ENCODE data around the gene ATP10D.
"Not testable (repeated sequence)": the region's sequence is repeated elsewhere in the genome, so short reads cannot be mapped to it uniquely, and the experiment has no call there.

Gene ATP10D

DNA sequence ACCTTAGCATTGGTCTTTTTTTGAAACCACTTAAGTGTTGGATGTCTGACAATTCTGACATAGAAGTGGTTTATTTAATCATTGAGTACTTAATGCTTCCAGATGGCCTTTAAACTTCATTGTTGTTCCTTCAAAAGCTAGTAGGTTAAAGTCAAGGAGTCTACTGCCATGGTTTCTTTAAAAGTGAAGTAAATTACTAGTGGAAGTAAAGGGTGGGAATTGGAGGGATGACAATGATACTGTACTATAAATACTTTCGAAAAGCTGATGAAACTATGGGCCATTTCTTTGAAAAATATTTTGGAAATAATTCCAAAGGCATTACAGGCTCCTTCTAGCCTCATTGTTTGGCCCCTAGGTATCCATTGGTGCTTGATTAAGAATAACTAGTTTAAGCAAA, 51.9 kb downstream of the ATP10D start:
- no peak overlapping the region for H3K4me3 Mint-ChIP-seq
- H3K27ac Mint-ChIP-seq = no peak overlapping the region
- peaks cover 32% of the 10 kb centered on the region for H3K4me1 Mint-ChIP-seq (ENCODE audit: low read depth)
- peaks cover 12% of the 10 kb centered on the region for H3K9me3 Mint-ChIP-seq
- peaks cover 7% of the 10 kb centered on the region for H3K36me3 Mint-ChIP-seq (ENCODE audit: low read depth)
- H3K27me3 Mint-ChIP-seq (ENCODE audit: low read depth) = no peaks in the 10 kb centered on the region

GRCh38 chr4:47538111-47538824, 53.2 kb downstream of the ATP10D start:
- peaks cover 7% of the 10 kb centered on the region for H3K36me3 Mint-ChIP-seq (ENCODE audit: low read depth)
- no peak overlapping the region for H3K4me3 Mint-ChIP-seq
- no peak overlapping the region for H3K27ac Mint-ChIP-seq
- H3K9me3 Mint-ChIP-seq = peaks cover 12% of the 10 kb centered on the region
- H3K27me3 Mint-ChIP-seq (ENCODE audit: low read depth) = no peaks in the 10 kb centered on the region
- H3K4me1 Mint-ChIP-seq (ENCODE audit: low read depth) = peaks cover 20% of the 10 kb centered on the region

GRCh38 chr4:47538825-47539154, 53.7 kb downstream of the ATP10D start:
- Mint-ChIP-seq H3K36me3 (ENCODE audit: low read depth) (peaks cover 5% of the 10 kb centered on the region), H3K27ac (no peak overlapping the region), H3K9me3 (peaks cover 12% of the 10 kb centered on the region), H3K4me1 (ENCODE audit: low read depth) (peaks cover 18% of the 10 kb centered on the region), H3K27me3 (ENCODE audit: low read depth) (no peaks in the 10 kb centered on the region), H3K4me3 (no peak overlapping the region)

GRCh38 chr4:47542640-47543039, 57.6 kb downstream of the ATP10D start:
- not testable (repeated sequence) for H3K36me3 Mint-ChIP-seq (ENCODE audit: low read depth)

GRCh38 chr4:47543331-47543730, 58.3 kb downstream of the ATP10D start:
- no peaks in the 10 kb centered on the region for H3K4me1 Mint-ChIP-seq (ENCODE audit: low read depth)
- H3K36me3 Mint-ChIP-seq (ENCODE audit: low read depth) = peaks cover 8% of the 10 kb centered on the region
- no peak overlapping the region for H3K4me3 Mint-ChIP-seq
- H3K27ac Mint-ChIP-seq = no peak overlapping the region
- H3K9me3 Mint-ChIP-seq = no peaks in the 10 kb centered on the region
- no peaks in the 10 kb centered on the region for H3K27me3 Mint-ChIP-seq (ENCODE audit: low read depth)

More at GRCh38 chr4:47542640-47543039, 57.6 kb downstream of the ATP10D start:
- not testable (repeated sequence) for H3K27me3 Mint-ChIP-seq (ENCODE audit: low read depth); H3K27ac Mint-ChIP-seq; H3K4me1 Mint-ChIP-seq (ENCODE audit: low read depth); H3K9me3 Mint-ChIP-seq; H3K4me3 Mint-ChIP-seq

GRCh38 chr4:47550357-47550756, 65.3 kb downstream of the ATP10D start:
- H3K27ac Mint-ChIP-seq; H3K9me3 Mint-ChIP-seq; H3K4me3 Mint-ChIP-seq; H3K27me3 Mint-ChIP-seq (ENCODE audit: low read depth); H3K4me1 Mint-ChIP-seq (ENCODE audit: low read depth): not testable (repeated sequence)
- H3K36me3 Mint-ChIP-seq (ENCODE audit: low read depth) = peaks cover 11% of the 10 kb centered on the region

DNA sequence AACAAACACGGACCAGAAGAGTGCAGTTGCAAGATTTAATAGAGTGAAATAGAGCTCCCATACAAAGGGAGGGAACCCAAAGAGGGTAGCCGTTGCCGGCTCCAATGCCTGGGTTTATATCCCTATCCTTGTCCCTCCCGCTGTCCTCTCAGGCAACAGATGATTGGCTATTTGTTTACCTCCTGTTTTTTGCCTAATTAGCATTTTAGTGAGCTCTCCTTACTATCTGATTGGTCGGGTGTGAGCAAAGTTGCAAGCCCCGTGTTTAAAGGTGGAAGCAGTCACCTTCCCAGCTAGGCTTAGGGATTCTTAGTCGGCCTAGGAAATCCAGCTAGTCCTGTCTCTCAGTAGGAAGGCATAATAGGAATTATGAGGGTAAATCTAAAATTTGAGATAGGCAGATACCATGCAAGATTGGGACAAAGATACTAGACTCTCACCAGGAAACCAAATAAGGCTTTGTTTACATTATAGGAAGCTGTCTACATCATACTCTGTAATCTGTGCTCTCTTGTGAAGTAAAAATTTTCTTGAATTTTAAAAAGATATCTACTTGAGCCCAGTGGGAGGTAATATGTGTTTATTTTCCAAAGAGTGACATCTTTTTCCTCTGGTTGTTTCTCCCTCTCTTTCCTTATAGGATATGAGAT, 65.9 kb downstream of the ATP10D start:
- H3K4me1 Mint-ChIP-seq (ENCODE audit: low read depth) = peaks cover 4% of the 10 kb centered on the region
- H3K27ac Mint-ChIP-seq = no peak overlapping the region

DNA sequence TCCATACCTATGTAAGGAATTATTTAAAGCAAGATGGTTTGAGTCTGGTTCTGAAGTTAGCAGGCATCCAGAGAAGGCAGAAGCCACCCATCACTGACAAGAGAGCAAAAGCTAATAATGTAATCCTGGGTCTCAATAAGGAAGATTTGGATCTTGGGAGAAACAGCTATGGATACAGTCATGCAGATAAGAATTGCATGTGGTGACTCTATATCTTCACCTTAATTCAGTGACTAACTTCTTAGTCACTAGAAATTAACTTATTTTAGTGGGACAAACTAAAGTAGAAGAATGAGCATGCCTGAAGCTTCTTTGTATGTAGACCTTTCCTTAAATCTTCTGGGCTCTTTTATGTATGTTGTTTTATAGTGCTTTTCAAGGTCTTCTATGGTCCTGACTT, 66.6 kb downstream of the ATP10D start:
- Mint-ChIP-seq H3K4me1 (ENCODE audit: low read depth) (peaks cover 4% of the 10 kb centered on the region), H3K4me3 (no peak overlapping the region), H3K27me3 (ENCODE audit: low read depth) (no peaks in the 10 kb centered on the region), H3K9me3 (no peaks in the 10 kb centered on the region), H3K36me3 (ENCODE audit: low read depth) (peaks cover 4% of the 10 kb centered on the region), H3K27ac (no peak overlapping the region)

More for the DNA sequence above, 65.9 kb downstream of the ATP10D start:
- Mint-ChIP-seq H3K4me3 (no peak overlapping the region), H3K27me3 (ENCODE audit: low read depth) (no peaks in the 10 kb centered on the region), H3K36me3 (ENCODE audit: low read depth) (peaks cover 8% of the 10 kb centered on the region), H3K9me3 (no peaks in the 10 kb centered on the region)

DNA sequence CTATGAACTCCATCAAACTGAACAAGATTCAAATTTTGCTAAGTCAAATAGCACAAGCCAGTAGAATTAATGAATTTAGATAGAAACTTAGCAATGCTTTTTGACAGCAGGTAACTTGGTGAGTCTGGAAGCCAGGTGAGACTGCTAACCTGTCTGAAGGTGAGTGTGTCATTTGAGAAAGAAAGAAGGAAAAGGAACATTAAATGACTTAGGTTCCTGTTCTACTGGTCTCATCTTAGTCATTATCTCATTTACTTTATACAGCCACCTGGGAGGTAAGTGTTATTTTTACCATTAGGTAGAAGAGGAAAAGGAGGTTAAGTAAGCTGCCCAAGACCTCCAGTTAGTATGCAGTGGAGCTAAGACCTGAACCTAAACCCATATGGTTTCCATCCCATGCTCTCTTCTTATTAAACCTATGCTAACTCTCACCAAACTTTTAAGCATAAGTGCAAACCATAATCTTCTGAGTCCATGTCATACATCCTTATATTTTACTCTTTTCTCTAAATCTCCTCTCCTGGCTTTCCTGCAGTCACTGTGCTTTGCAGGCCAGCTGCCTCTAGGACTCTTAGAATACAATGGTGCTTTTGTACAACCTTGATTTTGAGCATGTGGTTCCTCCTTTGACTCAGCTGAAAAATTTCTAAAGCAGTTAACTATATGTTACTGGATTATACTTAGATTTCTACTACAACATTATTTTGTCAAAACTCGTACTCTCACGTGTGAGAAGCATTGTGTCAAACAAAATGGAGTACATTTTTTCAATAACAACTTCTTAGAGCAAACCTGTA, 68.5 kb downstream of the ATP10D start:
- Mint-ChIP-seq H3K27me3 (ENCODE audit: low read depth) (no peaks in the 10 kb centered on the region), H3K9me3 (no peaks in the 10 kb centered on the region), H3K27ac (no peak overlapping the region), H3K36me3 (ENCODE audit: low read depth) (peaks cover 4% of the 10 kb centered on the region), H3K4me1 (ENCODE audit: low read depth) (peaks cover 4% of the 10 kb centered on the region), H3K4me3 (no peak overlapping the region)

DNA sequence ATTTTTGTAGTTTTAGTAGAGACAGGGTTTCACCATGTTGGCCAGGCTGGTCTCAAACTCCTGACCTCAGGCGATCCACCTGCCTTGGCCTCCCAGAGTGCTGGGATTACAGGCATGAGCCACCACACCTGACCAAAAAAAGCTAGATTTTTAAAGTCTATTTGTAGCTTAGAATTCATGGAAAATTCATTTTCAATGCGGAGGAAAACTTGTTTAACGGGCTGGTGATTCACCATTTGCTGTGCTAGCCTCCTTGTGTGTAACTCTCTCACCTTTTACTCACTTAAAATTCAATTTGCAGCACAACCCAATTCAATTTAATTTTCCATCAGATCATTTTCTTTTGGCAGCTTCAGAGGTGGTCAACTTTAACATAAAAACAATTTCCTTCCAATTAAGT, 70.8 kb downstream of the ATP10D start:
- not testable (repeated sequence) for H3K9me3 Mint-ChIP-seq, H3K4me3 Mint-ChIP-seq

DNA sequence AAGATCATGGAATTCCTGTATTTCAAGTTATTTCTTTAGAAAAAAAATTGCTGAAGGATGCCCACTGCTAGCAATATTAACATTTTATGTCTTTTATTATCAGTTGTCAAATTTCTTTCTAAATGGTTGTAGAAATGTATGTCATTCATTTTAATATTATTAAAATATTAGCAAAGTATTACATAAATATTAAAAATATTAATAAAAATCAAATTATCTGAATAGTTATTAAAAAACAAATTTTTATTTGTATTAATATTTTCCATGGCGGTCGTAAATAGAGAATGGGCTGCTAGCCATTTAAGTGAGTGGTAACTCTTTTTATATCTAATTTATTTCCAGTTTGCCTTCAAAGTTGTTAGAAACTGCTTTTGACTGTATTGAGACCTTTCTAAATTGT, 72.2 kb downstream of the ATP10D start:
- H3K27ac Mint-ChIP-seq = no peak overlapping the region
- no peak overlapping the region for H3K4me3 Mint-ChIP-seq
- H3K9me3 Mint-ChIP-seq = no peaks in the 10 kb centered on the region
- H3K4me1 Mint-ChIP-seq (ENCODE audit: low read depth) = peaks cover 3% of the 10 kb centered on the region
- H3K27me3 Mint-ChIP-seq (ENCODE audit: low read depth) = no peaks in the 10 kb centered on the region
- H3K36me3 Mint-ChIP-seq (ENCODE audit: low read depth) = no peaks in the 10 kb centered on the region

More for the DNA sequence above, 70.8 kb downstream of the ATP10D start:
- not testable (repeated sequence) for H3K36me3 Mint-ChIP-seq (ENCODE audit: low read depth); H3K4me1 Mint-ChIP-seq (ENCODE audit: low read depth); H3K27me3 Mint-ChIP-seq (ENCODE audit: low read depth); H3K27ac Mint-ChIP-seq

DNA sequence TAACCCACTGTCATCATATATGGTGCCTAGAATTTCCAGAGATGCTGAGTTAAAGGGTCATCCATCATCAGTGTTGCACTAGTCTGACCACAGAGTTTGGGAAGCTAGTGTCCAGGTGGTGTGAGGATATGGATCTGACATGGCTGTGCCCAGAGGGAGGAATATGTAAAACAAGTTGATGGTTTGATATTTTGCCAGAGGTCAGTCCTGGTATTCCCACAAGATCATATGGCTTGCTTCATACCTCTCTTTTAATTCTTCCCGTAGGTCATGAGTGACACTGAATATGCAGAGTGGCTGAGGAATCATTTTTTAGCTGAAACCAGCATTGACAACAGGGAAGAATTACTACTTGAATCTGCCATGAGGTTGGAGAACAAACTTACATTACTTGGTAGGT, 75.6 kb downstream of the ATP10D start:
- Mint-ChIP-seq H3K27ac (no peak overlapping the region), H3K27me3 (ENCODE audit: low read depth) (no peaks in the 10 kb centered on the region), H3K4me1 (ENCODE audit: low read depth) (peaks cover 4% of the 10 kb centered on the region), H3K4me3 (no peak overlapping the region), H3K9me3 (no peaks in the 10 kb centered on the region), H3K36me3 (ENCODE audit: low read depth) (no peaks in the 10 kb centered on the region)

DNA sequence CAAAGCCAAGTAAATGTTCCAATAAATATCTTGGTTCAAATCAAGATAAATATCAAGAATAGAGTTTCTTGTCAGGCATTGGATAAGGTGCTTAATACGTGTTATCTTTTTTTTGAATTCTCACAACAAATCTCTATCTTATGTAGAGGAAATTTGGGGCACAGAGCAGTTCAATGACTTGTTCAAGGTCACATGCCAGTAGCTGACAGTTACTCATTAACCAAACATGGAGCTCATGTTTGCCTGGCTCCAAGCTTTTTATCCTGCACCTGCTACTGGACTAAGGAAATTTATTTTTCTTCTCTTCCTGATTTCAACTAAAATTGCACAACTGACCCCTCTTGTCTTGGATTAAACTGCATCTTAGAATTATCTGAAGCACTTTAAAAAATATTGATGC, 76.3 kb downstream of the ATP10D start:
- Mint-ChIP-seq H3K4me3 (no peak overlapping the region), H3K9me3 (no peaks in the 10 kb centered on the region), H3K4me1 (ENCODE audit: low read depth) (peaks cover 4% of the 10 kb centered on the region), H3K27me3 (ENCODE audit: low read depth) (no peaks in the 10 kb centered on the region), H3K36me3 (ENCODE audit: low read depth) (no peaks in the 10 kb centered on the region), H3K27ac (no peak overlapping the region)

GRCh38 chr4:47562297-47562696, 77.2 kb downstream of the ATP10D start:
- Mint-ChIP-seq H3K4me3 (no peak overlapping the region), H3K27ac (no peak overlapping the region), H3K9me3 (no peaks in the 10 kb centered on the region), H3K27me3 (ENCODE audit: low read depth) (no peaks in the 10 kb centered on the region), H3K36me3 (ENCODE audit: low read depth) (no peaks in the 10 kb centered on the region), H3K4me1 (ENCODE audit: low read depth) (peaks cover 4% of the 10 kb centered on the region)

DNA sequence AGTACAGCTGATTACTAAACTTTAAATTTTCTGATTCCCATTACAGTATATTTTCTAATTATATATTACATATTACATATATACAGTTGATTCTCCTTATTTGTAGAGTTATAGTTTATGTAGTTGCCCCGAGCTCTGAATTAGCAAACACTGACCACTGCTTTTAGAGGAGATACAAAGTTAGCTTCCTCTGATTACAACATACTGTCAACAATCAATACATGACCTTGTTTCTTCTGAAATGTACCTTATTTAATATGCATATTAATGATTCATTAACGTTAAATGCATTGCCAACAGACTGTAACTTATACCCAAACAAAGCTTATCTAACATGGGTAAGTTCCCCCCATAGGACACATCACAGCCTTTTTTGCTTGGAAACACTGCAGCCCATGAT, 81.5 kb downstream of the ATP10D start:
- H3K36me3 Mint-ChIP-seq (ENCODE audit: low read depth) = no peaks in the 10 kb centered on the region

More for the DNA sequence above, 81.5 kb downstream of the ATP10D start:
- H3K27me3 Mint-ChIP-seq (ENCODE audit: low read depth) = no peaks in the 10 kb centered on the region
- H3K4me3 Mint-ChIP-seq = no peak overlapping the region
- H3K27ac Mint-ChIP-seq = no peak overlapping the region
- no peaks in the 10 kb centered on the region for H3K9me3 Mint-ChIP-seq
- peaks cover 4% of the 10 kb centered on the region for H3K4me1 Mint-ChIP-seq (ENCODE audit: low read depth)

Data from T-helper 1 cell treated with Interleukin-12 subunit alpha and Interleukin-12 subunit beta and Interleukin-4 antibody, amounts not matched to agents 30 μg/mL and 1 μg/mL, for 36 hours (primary cell).